GM23338 (cell line): ENCODE data around the gene GDF7. TPM values are rescaled to one million over a fixed set of nuclear protein-coding genes. Genes with fewer than 3 reads are reported as not detected.

Source experiments
- ATAC-seq: fragments of 200-7000 bp; cut with Tn5 transposase; 3 replicates; pipeline ENCODE4 v1.9.1; 2020
- DNase-seq: peaks from one replicate; pipeline ENCODE4 v3.0.0-alpha.2; 2015; ENCODE audit warnings: low spot score
- H2AFZ ChIP-seq: fragments of 200-600 bp; sonication (generic); 2 replicates; pipeline ENCODE4 v1.8.0; 2016; ENCODE audit warnings: antibody characterized with exemption, mild to moderate bottlenecking, moderate library complexity
- H3F3A ChIP-seq: fragments of 200-600 bp; sonication (generic); replicated peaks from 2 replicates; pipeline ENCODE4 v1.8.0; 2017; ENCODE audit warnings: antibody characterized with exemption, mixed run types, low read depth
- H3K27ac ChIP-seq: fragments of 200-600 bp; sonication (generic); 2 replicates; pipeline ENCODE4 v1.6.1; 2016; ENCODE audit warnings: low read depth
- H3K27me3 ChIP-seq: fragments of 200-600 bp; sonication (generic); 2 replicates; pipeline ENCODE4 v1.8.0; 2016; ENCODE audit warnings: mild to moderate bottlenecking, mixed run types, moderate library complexity; ENCODE audit not compliant: insufficient read depth
- H3K36me3 ChIP-seq: fragments of 200-600 bp; sonication (generic); 2 replicates; pipeline ENCODE4 v1.8.0; 2016; ENCODE audit warnings: mild to moderate bottlenecking; ENCODE audit not compliant: insufficient read depth
- H3K4me1 ChIP-seq: fragments of 200-600 bp; sonication (generic); 2 replicates; pipeline ENCODE4 v1.8.0; 2016; ENCODE audit warnings: mild to moderate bottlenecking, moderate library complexity; ENCODE audit not compliant: insufficient read depth
- H3K4me2 ChIP-seq: fragments of 200-600 bp; sonication (generic); 2 replicates; pipeline ENCODE4 v1.7.1; 2017; ENCODE audit warnings: mixed run types
- H3K4me3 ChIP-seq: fragments of 200-600 bp; sonication (generic); 2 replicates; pipeline ENCODE4 v1.6.1; 2016; ENCODE audit warnings: mixed run types
- H3K79me2 ChIP-seq: fragments of 200-600 bp; sonication (generic); replicated peaks from 2 replicates; pipeline ENCODE4 v1.8.0; 2017; ENCODE audit warnings: mild to moderate bottlenecking; ENCODE audit not compliant: insufficient read depth
- H3K9me2 ChIP-seq: fragments of 200-600 bp; sonication (generic); 2 replicates; pipeline ENCODE4 v1.8.0; 2017; ENCODE audit not compliant: insufficient read depth
- H4K20me1 ChIP-seq: fragments of 200-600 bp; sonication (generic); replicated peaks from 2 replicates; pipeline ENCODE4 v1.8.0; 2017; ENCODE audit warnings: mild to moderate bottlenecking; ENCODE audit not compliant: insufficient read depth
- H3K27ac Mint-ChIP-seq: 2 replicates; pipeline ENCODE4 v1.8.0; 2020; ENCODE audit warnings: inconsistent platforms, mild to moderate bottlenecking, moderate library complexity, mixed read lengths
- H3K27me3 Mint-ChIP-seq: 3 replicates; pipeline ENCODE4 v1.8.0; 2022; ENCODE audit warnings: low read depth, mild to moderate bottlenecking, moderate library complexity, mixed read lengths, inconsistent platforms; ENCODE audit not compliant: insufficient read depth, poor library complexity
- H3K36me3 Mint-ChIP-seq: 3 replicates; pipeline ENCODE4 v1.8.0; 2021; ENCODE audit warnings: low read depth, mild to moderate bottlenecking, inconsistent platforms, moderate library complexity, mixed read lengths
- H3K4me1 Mint-ChIP-seq: 3 replicates; pipeline ENCODE4 v1.8.0; 2020; ENCODE audit warnings: mild to moderate bottlenecking, inconsistent platforms, mixed read lengths
- H3K4me3 Mint-ChIP-seq: 3 replicates; pipeline ENCODE4 v1.8.0; 2021; ENCODE audit warnings: moderate library complexity, mild to moderate bottlenecking, inconsistent platforms, mixed read lengths
- H3K9me3 Mint-ChIP-seq: 3 replicates; pipeline ENCODE4 v1.8.0; 2020; ENCODE audit warnings: moderate library complexity, mild to moderate bottlenecking, inconsistent platforms, mixed read lengths
- CREB1 ChIP-seq: fragments of 250-450 bp; sonication (Bioruptor Pico); IDR thresholded peaks from 2 replicates; pipeline ENCODE4 v1.5.0; 2020; ENCODE audit warnings: low read depth, mild to moderate bottlenecking, moderate library complexity
- EZH2 ChIP-seq: fragments of 200-600 bp; sonication (generic); IDR thresholded peaks from one replicate; pipeline ENCODE4 v1.8.0; 2017; ENCODE audit warnings: antibody characterized with exemption, mild to moderate bottlenecking, low read depth; ENCODE audit not compliant: unreplicated experiment
- JUNB ChIP-seq: IDR thresholded peaks from one replicate; pipeline ENCODE4 v1.6.1; 2016; ENCODE audit warnings: antibody characterized with exemption; ENCODE audit not compliant: unreplicated experiment
- NANOG ChIP-seq: IDR thresholded peaks from 2 replicates; pipeline ENCODE4 v1.6.1; 2016; ENCODE audit warnings: antibody characterized with exemption, borderline replicate concordance
- POLR2AphosphoS5 ChIP-seq: IDR thresholded peaks from 2 replicates; pipeline ENCODE4 v1.6.1; 2016; ENCODE audit warnings: antibody characterized with exemption, low read depth
- STAT1 ChIP-seq: IDR thresholded peaks from one replicate; pipeline ENCODE4 v1.6.1; 2016; ENCODE audit warnings: antibody characterized with exemption; ENCODE audit not compliant: unreplicated experiment
- polyA plus RNA-seq: library from polyadenylated mRNA; unstranded; fragments of >200 nt; fragmentation: Nextera tagmentation; extraction: Ambion mirVana; gene quantifications from 2 replicates; pipeline ENCODE4 v1.2.1, GENCODE V29; 2016
- total RNA-seq: library from RNA; depleted of rRNA; stranded (reverse); fragments of >200 nt; shearing (Covaris generic); gene quantifications from 2 replicates; pipeline ENCODE4 v1.2.3, GENCODE V29; 2014
- TF ChIP-seq, protein P1 (sequence below), 2 experiments: fragments of 200-600 bp in 1 of 2; sonication (generic) in 1 of 2; conservative IDR thresholded peaks; 2 replicates each; pipeline versions ENCODE4 v1.5.1 to v1.6.1; 2016 to 2017; ENCODE audit warnings: antibody characterized with exemption in 2 of 2, low read depth in 2 of 2, mild to moderate bottlenecking in 2 of 2, moderate library complexity in 1 of 2
- TF ChIP-seq, protein P2 (sequence below): IDR thresholded peaks from 2 replicates; pipeline ENCODE4 v1.6.1; 2016; ENCODE audit warnings: antibody characterized with exemption
- TF ChIP-seq, protein P3 (sequence below): IDR thresholded peaks from one replicate; pipeline ENCODE4 v1.6.1; 2018; ENCODE audit warnings: antibody characterized with exemption; ENCODE audit not compliant: unreplicated experiment

GDF7 gene
- total and polyA plus RNA-seq, 2 experiments from 2014 or later, result 0.19 to 0.52 TPM

- DNase-seq (peak; percentile 54), ATAC-seq (no peak)
- peaks cover 86% of the 10 kb centered on the region for H3K27me3 ChIP-seq
- TF ChIP-seq POLR2AphosphoS5 (no peak), JUNB (no peak), EZH2 (peak; percentile 72), STAT1 (no peak), NANOG (no peak)
- TF ChIP-seq, protein P1, sequence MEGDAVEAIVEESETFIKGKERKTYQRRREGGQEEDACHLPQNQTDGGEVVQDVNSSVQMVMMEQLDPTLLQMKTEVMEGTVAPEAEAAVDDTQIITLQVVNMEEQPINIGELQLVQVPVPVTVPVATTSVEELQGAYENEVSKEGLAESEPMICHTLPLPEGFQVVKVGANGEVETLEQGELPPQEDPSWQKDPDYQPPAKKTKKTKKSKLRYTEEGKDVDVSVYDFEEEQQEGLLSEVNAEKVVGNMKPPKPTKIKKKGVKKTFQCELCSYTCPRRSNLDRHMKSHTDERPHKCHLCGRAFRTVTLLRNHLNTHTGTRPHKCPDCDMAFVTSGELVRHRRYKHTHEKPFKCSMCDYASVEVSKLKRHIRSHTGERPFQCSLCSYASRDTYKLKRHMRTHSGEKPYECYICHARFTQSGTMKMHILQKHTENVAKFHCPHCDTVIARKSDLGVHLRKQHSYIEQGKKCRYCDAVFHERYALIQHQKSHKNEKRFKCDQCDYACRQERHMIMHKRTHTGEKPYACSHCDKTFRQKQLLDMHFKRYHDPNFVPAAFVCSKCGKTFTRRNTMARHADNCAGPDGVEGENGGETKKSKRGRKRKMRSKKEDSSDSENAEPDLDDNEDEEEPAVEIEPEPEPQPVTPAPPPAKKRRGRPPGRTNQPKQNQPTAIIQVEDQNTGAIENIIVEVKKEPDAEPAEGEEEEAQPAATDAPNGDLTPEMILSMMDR (conservative IDR thresholded peaks at IDR 0.05; ENCODE audit: low read depth in 2 of 2), result no peak
- TF ChIP-seq, protein P2, sequence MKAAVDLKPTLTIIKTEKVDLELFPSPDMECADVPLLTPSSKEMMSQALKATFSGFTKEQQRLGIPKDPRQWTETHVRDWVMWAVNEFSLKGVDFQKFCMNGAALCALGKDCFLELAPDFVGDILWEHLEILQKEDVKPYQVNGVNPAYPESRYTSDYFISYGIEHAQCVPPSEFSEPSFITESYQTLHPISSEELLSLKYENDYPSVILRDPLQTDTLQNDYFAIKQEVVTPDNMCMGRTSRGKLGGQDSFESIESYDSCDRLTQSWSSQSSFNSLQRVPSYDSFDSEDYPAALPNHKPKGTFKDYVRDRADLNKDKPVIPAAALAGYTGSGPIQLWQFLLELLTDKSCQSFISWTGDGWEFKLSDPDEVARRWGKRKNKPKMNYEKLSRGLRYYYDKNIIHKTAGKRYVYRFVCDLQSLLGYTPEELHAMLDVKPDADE, result no peak
- TF ChIP-seq, protein P3, sequence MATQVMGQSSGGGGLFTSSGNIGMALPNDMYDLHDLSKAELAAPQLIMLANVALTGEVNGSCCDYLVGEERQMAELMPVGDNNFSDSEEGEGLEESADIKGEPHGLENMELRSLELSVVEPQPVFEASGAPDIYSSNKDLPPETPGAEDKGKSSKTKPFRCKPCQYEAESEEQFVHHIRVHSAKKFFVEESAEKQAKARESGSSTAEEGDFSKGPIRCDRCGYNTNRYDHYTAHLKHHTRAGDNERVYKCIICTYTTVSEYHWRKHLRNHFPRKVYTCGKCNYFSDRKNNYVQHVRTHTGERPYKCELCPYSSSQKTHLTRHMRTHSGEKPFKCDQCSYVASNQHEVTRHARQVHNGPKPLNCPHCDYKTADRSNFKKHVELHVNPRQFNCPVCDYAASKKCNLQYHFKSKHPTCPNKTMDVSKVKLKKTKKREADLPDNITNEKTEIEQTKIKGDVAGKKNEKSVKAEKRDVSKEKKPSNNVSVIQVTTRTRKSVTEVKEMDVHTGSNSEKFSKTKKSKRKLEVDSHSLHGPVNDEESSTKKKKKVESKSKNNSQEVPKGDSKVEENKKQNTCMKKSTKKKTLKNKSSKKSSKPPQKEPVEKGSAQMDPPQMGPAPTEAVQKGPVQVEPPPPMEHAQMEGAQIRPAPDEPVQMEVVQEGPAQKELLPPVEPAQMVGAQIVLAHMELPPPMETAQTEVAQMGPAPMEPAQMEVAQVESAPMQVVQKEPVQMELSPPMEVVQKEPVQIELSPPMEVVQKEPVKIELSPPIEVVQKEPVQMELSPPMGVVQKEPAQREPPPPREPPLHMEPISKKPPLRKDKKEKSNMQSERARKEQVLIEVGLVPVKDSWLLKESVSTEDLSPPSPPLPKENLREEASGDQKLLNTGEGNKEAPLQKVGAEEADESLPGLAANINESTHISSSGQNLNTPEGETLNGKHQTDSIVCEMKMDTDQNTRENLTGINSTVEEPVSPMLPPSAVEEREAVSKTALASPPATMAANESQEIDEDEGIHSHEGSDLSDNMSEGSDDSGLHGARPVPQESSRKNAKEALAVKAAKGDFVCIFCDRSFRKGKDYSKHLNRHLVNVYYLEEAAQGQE, result no peak
- H3K4me2 ChIP-seq, result peak overlapping the region; percentile 75
- peaks cover 63% of the 10 kb centered on the region for H3K4me1 Mint-ChIP-seq
- H2AFZ ChIP-seq, result no peak overlapping the region
- H3K27ac Mint-ChIP-seq, result no peak overlapping the region
- H3K27ac ChIP-seq, result no peak overlapping the region
- H3K4me3 Mint-ChIP-seq, result peak overlapping the region; percentile 57
- H3K36me3 Mint-ChIP-seq, result no peaks in the 10 kb centered on the region
- H4K20me1 ChIP-seq, result no peaks in the 10 kb centered on the region; the same call in 1 of the 2 replicates
- no peaks in the 10 kb centered on the region for H3K79me2 ChIP-seq
- H3K27me3 Mint-ChIP-seq, result peaks cover 85% of the 10 kb centered on the region
- H3K4me1 ChIP-seq, result peaks cover 52% of the 10 kb centered on the region
- H3K36me3 ChIP-seq, result no peaks in the 10 kb centered on the region
- H3K9me3 Mint-ChIP-seq, result no peaks in the 10 kb centered on the region; the same call in 2 of the 3 replicates
- H3K4me3 ChIP-seq, result peak overlapping the region; percentile 43
- H3F3A ChIP-seq, result peaks cover 3% of the 10 kb centered on the region; the same call in 1 of the 2 replicates
- H3K9me2 ChIP-seq, result no peaks in the 10 kb centered on the region
These were observed 4.2 kb downstream of the GDF7 start for GRCh38 chr2:20671036-20671735.

GRCh38 chr2:20671736-20672080, 4.8 kb downstream of the GDF7 start:
- Histone ChIP-seq H3K4me1 (peaks cover 52% of the 10 kb centered on the region), H3K4me2 (peak overlapping the region; percentile 75), H3F3A (peaks cover 3% of the 10 kb centered on the region; the same call in 1 of the 2 replicates), H2AFZ (no peak overlapping the region), H3K36me3 (no peaks in the 10 kb centered on the region), H3K4me3 (peak overlapping the region; percentile 43), H3K27me3 (peaks cover 81% of the 10 kb centered on the region), H3K9me2 (no peaks in the 10 kb centered on the region), H3K79me2 (no peaks in the 10 kb centered on the region), H3K27ac (no peak overlapping the region), H4K20me1 (no peaks in the 10 kb centered on the region; the same call in 1 of the 2 replicates)
- TF ChIP-seq, protein P1 (conservative IDR thresholded peaks at IDR 0.05; ENCODE audit: low read depth in 2 of 2), result no peak
- TF ChIP-seq CREB1, result no peak
- TF ChIP-seq, protein P2, result no peak
- H3K4me1 Mint-ChIP-seq, result peaks cover 66% of the 10 kb centered on the region
- peak overlapping the region; percentile 57 for H3K4me3 Mint-ChIP-seq
- H3K9me3 Mint-ChIP-seq, result no peaks in the 10 kb centered on the region; the same call in 2 of the 3 replicates
- peaks cover 83% of the 10 kb centered on the region for H3K27me3 Mint-ChIP-seq
- no peak overlapping the region for H3K27ac Mint-ChIP-seq
- ATAC-seq (no peak), DNase-seq (no peak)
- H3K36me3 Mint-ChIP-seq, result no peaks in the 10 kb centered on the region
